Stomach (tissue), 9 donors: ENCODE measurements around the gene SLCO1B3. TPM values are rescaled to one million over a fixed set of nuclear protein-coding genes. Genes with fewer than 3 reads are reported as not detected.

ENCODE experiments used
- DNase-seq, 2 donors: peaks; one replicate each; pipeline versions ENCODE4 v3.0.0 to v3.0.0-alpha.2; 2013 to 2019
- H3K27ac ChIP-seq, 5 donors: fragments of 200-600 bp in 4 of 5; sonication (generic) in 4 of 5; one replicate each; pipeline ENCODE4 v1.5.1; 2013 to 2019; ENCODE audit warnings: mild to moderate bottlenecking in 1 of 5, moderate library complexity in 1 of 5
- H3K27me3 ChIP-seq, 3 donors: fragments of 200-600 bp; sonication (generic); one replicate each; pipeline ENCODE4 v1.5.1; 2017 to 2019; ENCODE audit warnings: mixed run types in 1 of 3
- H3K36me3 ChIP-seq, 4 donors: fragments of 200-600 bp; sonication (generic); 1 replicate in 3 of 4; 2 replicates in 1 of 4; pipeline ENCODE4 v1.5.1; 2016 to 2019
- H3K4me1 ChIP-seq, 4 donors: fragments of 200-600 bp; sonication (generic); one replicate each; pipeline ENCODE4 v1.5.1; 2016 to 2019
- H3K4me3 ChIP-seq, 4 donors: fragments of 200-600 bp; sonication (generic) in 3 of 4; one replicate each; pipeline ENCODE4 v1.5.1; 2016 to 2019; ENCODE audit warnings: mild to moderate bottlenecking in 1 of 4
- H3K9me3 ChIP-seq, 4 donors: fragments of 200-600 bp; sonication (generic); one replicate each; pipeline ENCODE4 v1.5.1; 2016 to 2019
- CTCF ChIP-seq, 7 experiments: fragments of 450-650 bp in 4 of 7; fragments of 200-600 bp in 3 of 7; sonication (generic) in 3 of 7; IDR thresholded peaks; one replicate each; pipeline ENCODE4 v1.5.1; 2016 to 2019; ENCODE audit warnings: antibody characterized with exemption in 7 of 7, control low read depth in 2 of 7, mild to moderate bottlenecking in 1 of 7
- EP300 ChIP-seq: sonication (generic); formaldehyde crosslinking; IDR thresholded peaks from one replicate; pipeline ENCODE4 v1.6.1; 2017; ENCODE audit warnings: antibody characterized with exemption
- POLR2A ChIP-seq, 4 donors: fragments of 450-650 bp; IDR thresholded peaks; one replicate each; pipeline ENCODE4 v1.6.1; 2016; ENCODE audit warnings: antibody characterized with exemption in 4 of 4, control low read depth in 2 of 4, mild to moderate bottlenecking in 1 of 4, moderate library complexity in 1 of 4
- POLR2AphosphoS5 ChIP-seq, 3 donors: sonication (generic); formaldehyde crosslinking; IDR thresholded peaks; one replicate each; pipeline ENCODE4 v1.6.1; 2016; ENCODE audit warnings: antibody characterized with exemption in 3 of 3
- WGBS, 5 donors: extraction: QIAGEN DNeasy Blood & Tissue Kit in 3 of 5; methylation state at CpG; one replicate each; pipeline versions ENCODE4 v1.1.5 to v1.1.7; 2013 to 2018; 5-methylcytosine and 5-hydroxymethylcytosine counted together
- intact Hi-C: fragments of 100-400 bp; cut with DNase I; formaldehyde crosslinking; loops from one replicate; pipeline ENCODE4 v1.15.1; 2023; ENCODE audit warnings: low total_unique reads
- polyA plus RNA-seq, 3 donors: library from polyadenylated mRNA; stranded (reverse); fragments of 200-250 nt; gene quantifications; one replicate each; pipeline ENCODE4 v1.2.3, GENCODE V29; 2013
- small RNA-seq, 4 donors: library from RNA; depleted of rRNA; stranded (forward); fragments of <200 nt; gene quantifications; one replicate each; pipeline ENCODE3, GENCODE V24; 2016
- total RNA-seq, 5 donors: library from RNA; depleted of rRNA; stranded (reverse); fragments of >200 nt; gene quantifications; one replicate each; pipeline versions ENCODE4 v1.1.0 to v1.2.3, GENCODE V29; 2014 to 2016
- donor health status: healthy with polysubstance abuse.
- donor health status: Bipolar disorder and iron deficiency.
- donor health status: healthy.

SLCO1B3 gene
- total and polyA plus RNA-seq, 8 donors: 0.30 to 0.76 TPM; not detected in 6

GRCh38 chr12:20946732-20947131 is 136.2 kb downstream of the SLCO1B3 start:
- intact Hi-C loops: no loop called here

GRCh38 chr12:20950248-20950647 is 139.7 kb downstream of the SLCO1B3 start:
- peak in 1 of 2 donors; percentile 15 for DNase-seq
- H3K4me1 ChIP-seq: no peaks in the 10 kb centered on the region
- no peaks in the 10 kb centered on the region for H3K36me3 ChIP-seq
- TF ChIP-seq CTCF (IDR thresholded peaks at IDR 0.05) (peak in 3 of 7 experiments; percentile 32 to 46 (median 45)), EP300 (no peak)
- intact Hi-C loops: no loop called here
- H3K27ac ChIP-seq: no peak overlapping the region
- H3K27me3 ChIP-seq: no peaks in the 10 kb centered on the region
- H3K4me3 ChIP-seq: no peak overlapping the region
- 35 to 59% (median 43%) methylated on average over 3 of the region's 3 CpGs for WGBS, 5 donors
- no peaks in the 10 kb centered on the region for H3K9me3 ChIP-seq

More at GRCh38 chr12:20946732-20947131, 136.2 kb downstream of the SLCO1B3 start:
- H3K36me3 ChIP-seq: no peaks in the 10 kb centered on the region
- no peak overlapping the region for H3K27ac ChIP-seq
- peak in 3 of 7 experiments; percentile 12 to 20 (median 12) for TF ChIP-seq CTCF (IDR thresholded peaks at IDR 0.05)
- no peak for TF ChIP-seq POLR2A (IDR thresholded peaks at IDR 0.05)
- TF ChIP-seq POLR2AphosphoS5 (IDR thresholded peaks at IDR 0.05): no peak
- TF ChIP-seq EP300: no peak
- 40 to 46% (median 43%) methylated on average over 5 of the region's 5 CpGs for WGBS, 5 donors
- H3K4me3 ChIP-seq: no peak overlapping the region
- DNase-seq: peak in 1 of 2 donors; percentile 3
- no peaks in the 10 kb centered on the region for H3K27me3 ChIP-seq
- no peaks in the 10 kb centered on the region for H3K9me3 ChIP-seq
- H3K4me1 ChIP-seq: no peaks in the 10 kb centered on the region

GRCh38 chr12:20963303-20963702 is 152.8 kb downstream of the SLCO1B3 start:
- TF ChIP-seq CTCF (IDR thresholded peaks at IDR 0.05): no peak
- WGBS, 5 donors: 62 to 83% (median 72%) methylated on average over 2 of the region's 2 CpGs
- Histone ChIP-seq H3K36me3 (no peaks in the 10 kb centered on the region), H3K27me3 (no peaks in the 10 kb centered on the region), H3K27ac (no peak overlapping the region), H3K4me3 (no peak overlapping the region), H3K4me1 (peaks cover 0 to 5% (median 0%) of the 10 kb centered on the region in 4 donors), H3K9me3 (no peaks in the 10 kb centered on the region)
- intact Hi-C loops: no loop called here
- no peak for DNase-seq

GRCh38 chr12:20963762-20964161 is 153.3 kb downstream of the SLCO1B3 start:
- WGBS, 5 donors: 29 to 52% (median 34%) methylated on average over 4 of the region's 4 CpGs
- TF ChIP-seq CTCF (IDR thresholded peaks at IDR 0.05) (no peak), POLR2AphosphoS5 (IDR thresholded peaks at IDR 0.05) (no peak), EP300 (no peak), POLR2A (IDR thresholded peaks at IDR 0.05) (no peak)

More at GRCh38 chr12:20963762-20964161, 153.3 kb downstream of the SLCO1B3 start:
- peaks cover 0 to 5% (median 0%) of the 10 kb centered on the region in 4 donors for H3K4me1 ChIP-seq
- intact Hi-C loops: no loop called here
- no peak overlapping the region for H3K4me3 ChIP-seq
- no peaks in the 10 kb centered on the region for H3K36me3 ChIP-seq
- no peaks in the 10 kb centered on the region for H3K9me3 ChIP-seq
- DNase-seq: peak in 1 of 2 donors; percentile 6
- H3K27ac ChIP-seq: no peak overlapping the region
- no peaks in the 10 kb centered on the region for H3K27me3 ChIP-seq

Small RNA genes within 50 kb of the gene (small RNA-seq; reads per million reads assigned to genes)
- 0 reads per million in 4 donors for gene AC011604.1

Other genes starting within 250 kb of the SLCO1B3 start
- gene SLCO1C1, start 115.4 kb upstream of the SLCO1B3 start, total RNA-seq: 1 to 10 TPM in 1 of 5 donors, not detected in 4; 3.7 TPM
- gene SLCO1C1, start 115.4 kb upstream of the SLCO1B3 start, polyA plus RNA-seq: 1 to 10 TPM in 1 of 3 donors, under 1 TPM in 1, not detected in 1; 0.20 to 3.1 TPM